GM23248 (cell line): ENCODE results near the gene RAPGEF2.

Experiments
- EZH2 ChIP-seq: fragments of 200-600 bp; sonication (generic); IDR thresholded peaks from 2 replicates; pipeline ENCODE4 v1.6.1; 2018; ENCODE audit warnings: antibody characterized with exemption, mild to moderate bottlenecking; ENCODE audit not compliant: insufficient read depth, poor library complexity, severe bottlenecking
- EZH2phosphoT487 ChIP-seq: fragments of 200-600 bp; sonication (generic); IDR thresholded peaks from 2 replicates; pipeline ENCODE4 v1.6.1; 2018; ENCODE audit warnings: antibody characterized with exemption, moderate library complexity, mild to moderate bottlenecking, low read depth; ENCODE audit not compliant: insufficient read depth

GRCh38 chr4:159290321-159291030 is 187.6 kb downstream of the RAPGEF2 start:
- no peak for TF ChIP-seq EZH2
- no peak for TF ChIP-seq EZH2phosphoT487
